Body of pancreas (tissue), 4 donors: ENCODE measurements around the gene CLSTN2.

ENCODE experiments used
- CTCF ChIP-seq, 7 experiments: fragments of 450-650 bp in 4 of 7; fragments of 200-600 bp in 3 of 7; sonication (generic) in 3 of 7; IDR thresholded peaks; one replicate each; pipeline ENCODE4 v1.5.1; 2016 to 2019; ENCODE audit warnings: antibody characterized with exemption in 7 of 7
- POLR2A ChIP-seq, 3 donors: fragments of 450-650 bp; IDR thresholded peaks; one replicate each; pipeline ENCODE4 v1.6.1; 2016; ENCODE audit warnings: antibody characterized with exemption in 3 of 3, mild to moderate bottlenecking in 2 of 3

- TF ChIP-seq CTCF (IDR thresholded peaks at IDR 0.05): no peak
- no peak for TF ChIP-seq POLR2A (IDR thresholded peaks at IDR 0.05)
Measured at GRCh38 chr3:140225996-140226395, 291.0 kb downstream of the CLSTN2 start.
